WTC11 (cell line): ENCODE measurements around the gene TSHZ1. TPM values are rescaled to one million over a fixed set of nuclear protein-coding genes. Genes with fewer than 3 reads are reported as not detected.

Source experiments
- ATAC-seq: fragments of 200-7000 bp; cut with Tn5 transposase; 2 replicates; pipeline ENCODE4 v1.10.0; 2021; ENCODE audit warnings: mild to moderate bottlenecking, moderate library complexity
- CTCF ChIA-PET: fragments of 300-600 bp; sonication (Branson Sonifier 250); formaldehyde crosslinking; loops from one replicate; lab custom pipeline; 2021; ENCODE audit warnings: antibody characterized with exemption; lab: Charles Lee
- POLR2A ChIA-PET: fragments of 350-600 bp; sonication (Branson Sonifier 250); formaldehyde crosslinking; loops from one replicate; lab custom pipeline; 2021; ENCODE audit warnings: antibody characterized with exemption; lab: Charles Lee
- DNase-seq: peaks from one replicate; pipeline ENCODE4 v3.0.0; 2021; ENCODE audit warnings: low spot score
- H3K27ac Mint-ChIP-seq: 2 replicates; pipeline ENCODE4 v1.8.0; 2021; ENCODE audit warnings: mixed read lengths
- H3K27me3 Mint-ChIP-seq: 2 replicates; pipeline ENCODE4 v1.8.0; 2021; ENCODE audit warnings: low read depth, mild to moderate bottlenecking, moderate library complexity, mixed read lengths
- H3K36me3 Mint-ChIP-seq: 2 replicates; pipeline ENCODE4 v1.8.0; 2021; ENCODE audit warnings: mixed read lengths
- H3K4me1 Mint-ChIP-seq: 2 replicates; pipeline ENCODE4 v1.8.0; 2022; ENCODE audit warnings: mixed read lengths
- H3K4me3 Mint-ChIP-seq: 2 replicates; pipeline ENCODE4 v1.8.0; 2021; ENCODE audit warnings: mild to moderate bottlenecking, moderate library complexity, mixed read lengths
- H3K9me3 Mint-ChIP-seq: 2 replicates; pipeline ENCODE4 v1.8.0; 2021; ENCODE audit warnings: mixed read lengths
- ARID4B ChIP-seq: sonication (generic); formaldehyde crosslinking; IDR thresholded peaks from 2 replicates; pipeline ENCODE4 v1.8.0; 2023; ENCODE audit warnings: missing genetic modification reagents, mild to moderate bottlenecking, borderline replicate concordance
- ATF6 ChIP-seq: sonication (generic); formaldehyde crosslinking; IDR thresholded peaks from 2 replicates; pipeline ENCODE4 v1.8.1; 2023; ENCODE audit warnings: mild to moderate bottlenecking, missing genetic modification reagents
- E2F5 ChIP-seq: sonication (generic); formaldehyde crosslinking; IDR thresholded peaks from 2 replicates; pipeline ENCODE4 v1.8.1; 2022; ENCODE audit warnings: mild to moderate bottlenecking, moderate library complexity, missing genetic modification reagents
- ESRRA ChIP-seq: sonication (generic); formaldehyde crosslinking; IDR thresholded peaks from 2 replicates; pipeline ENCODE4 v1.8.1; 2022; ENCODE audit warnings: mild to moderate bottlenecking, missing genetic modification reagents, borderline replicate concordance
- FOXJ3 ChIP-seq: sonication (generic); formaldehyde crosslinking; IDR thresholded peaks from 2 replicates; pipeline ENCODE4 v1.9.0; 2021; ENCODE audit warnings: missing genetic modification reagents, mild to moderate bottlenecking, borderline replicate concordance
- FOXP1 ChIP-seq: sonication (generic); formaldehyde crosslinking; IDR thresholded peaks from 2 replicates; pipeline ENCODE4 v1.8.0; 2022; ENCODE audit warnings: missing genetic modification reagents, mild to moderate bottlenecking, moderate library complexity, borderline replicate concordance
- GRHL2 ChIP-seq: fragments of 250-450 bp; sonication (Bioruptor Pico); IDR thresholded peaks from 2 replicates; pipeline ENCODE4 v1.8.0; 2022; ENCODE audit warnings: mild to moderate bottlenecking, moderate library complexity; ENCODE audit not compliant: insufficient replicate concordance, severe bottlenecking
- IRF2 ChIP-seq: sonication (generic); formaldehyde crosslinking; IDR thresholded peaks from 2 replicates; pipeline ENCODE4 v1.8.0; 2022; ENCODE audit warnings: low read depth, missing genetic modification reagents, borderline replicate concordance
- JUN ChIP-seq: sonication (generic); formaldehyde crosslinking; IDR thresholded peaks from 2 replicates; pipeline ENCODE4 v1.8.0; 2023; ENCODE audit warnings: mild to moderate bottlenecking, missing genetic modification reagents
- MYBL2 ChIP-seq: sonication (generic); formaldehyde crosslinking; IDR thresholded peaks from 2 replicates; pipeline ENCODE4 v1.8.1; 2023; ENCODE audit warnings: mild to moderate bottlenecking, moderate library complexity, missing genetic modification reagents
- NFATC4 ChIP-seq: fragments of 250-450 bp; sonication (Bioruptor Pico); IDR thresholded peaks from 2 replicates; pipeline ENCODE4 v1.9.0; 2021; ENCODE audit warnings: mild to moderate bottlenecking
- NFE2L1 ChIP-seq: sonication (generic); formaldehyde crosslinking; IDR thresholded peaks from 2 replicates; pipeline ENCODE4 v1.8.1; 2023; ENCODE audit warnings: missing genetic modification reagents
- NR1H2 ChIP-seq: sonication (generic); formaldehyde crosslinking; IDR thresholded peaks from 2 replicates; pipeline ENCODE4 v1.9.0; 2021; ENCODE audit warnings: mild to moderate bottlenecking, moderate library complexity, missing genetic modification reagents
- PRRX2 ChIP-seq: fragments of 250-450 bp; sonication (Bioruptor Pico); IDR thresholded peaks from 2 replicates; pipeline ENCODE4 v1.8.0; 2021; ENCODE audit warnings: mild to moderate bottlenecking
- SMAD3 ChIP-seq: sonication (generic); formaldehyde crosslinking; IDR thresholded peaks from 2 replicates; pipeline ENCODE4 v1.8.0; 2022; ENCODE audit warnings: missing genetic modification reagents, mild to moderate bottlenecking, borderline replicate concordance
- SP1 ChIP-seq: sonication (generic); formaldehyde crosslinking; conservative IDR thresholded peaks from 2 replicates; pipeline ENCODE4 v1.8.1; 2022; ENCODE audit warnings: missing genetic modification reagents
- ZNF232 ChIP-seq: sonication (generic); formaldehyde crosslinking; IDR thresholded peaks from 2 replicates; pipeline ENCODE4 v1.8.0; 2022; ENCODE audit warnings: mild to moderate bottlenecking, missing genetic modification reagents
- ZNF532 ChIP-seq: fragments of 250-450 bp; sonication (Bioruptor Pico); IDR thresholded peaks from 2 replicates; pipeline ENCODE4 v1.9.0; 2021; ENCODE audit warnings: mild to moderate bottlenecking, borderline replicate concordance
- total RNA-seq: library from RNA; stranded (reverse); gene quantifications from 3 replicates; pipeline ENCODE4 v1.2.3, GENCODE V29; 2021
- TF ChIP-seq, protein P1 (sequence below): sonication (generic); formaldehyde crosslinking; IDR thresholded peaks from 2 replicates; pipeline ENCODE4 v1.8.0; 2022; ENCODE audit warnings: mild to moderate bottlenecking, missing genetic modification reagents
- TF ChIP-seq, protein P2 (sequence below): fragments of 250-450 bp; sonication (Bioruptor Pico); IDR thresholded peaks from 2 replicates; pipeline ENCODE4 v1.9.0; 2021; ENCODE audit warnings: moderate library complexity, mild to moderate bottlenecking, inconsistent platforms, borderline replicate concordance
- TF ChIP-seq, protein P3 (sequence below): sonication (generic); formaldehyde crosslinking; IDR thresholded peaks from 2 replicates; pipeline ENCODE4 v1.8.1; 2022; ENCODE audit warnings: low read depth, mild to moderate bottlenecking, moderate library complexity, missing genetic modification reagents, borderline replicate concordance

TSHZ1 gene
- total RNA-seq, 1 experiment from 2014 or later = 2.9 TPM

DNA sequence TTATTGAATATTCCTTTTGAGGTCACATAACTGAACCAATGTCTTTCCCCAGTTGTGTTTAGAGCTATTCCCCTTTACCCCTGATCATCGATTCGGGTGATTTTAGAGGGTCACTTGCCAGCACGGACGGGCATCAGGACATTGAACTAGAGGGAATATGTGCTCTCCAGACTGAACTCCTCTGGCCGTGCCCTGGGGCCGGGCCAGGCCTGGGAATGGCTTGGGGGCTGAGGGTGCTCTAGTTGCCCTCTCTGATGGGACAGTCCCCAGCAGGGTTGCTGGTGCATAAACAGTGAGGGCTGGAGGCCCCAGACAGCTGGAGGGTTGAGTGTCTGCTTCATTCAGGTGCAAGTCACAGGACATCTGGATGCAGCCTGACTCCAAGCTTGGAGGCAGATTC is 126.2 kb downstream of the TSHZ1 start:
- Mint-ChIP-seq H3K4me3 (no peak overlapping the region), H3K36me3 (no peaks in the 10 kb centered on the region; the same call in 1 of the 2 replicates), H3K27ac (no peak overlapping the region), H3K4me1 (peaks cover 5% of the 10 kb centered on the region; the same call in 1 of the 2 replicates), H3K9me3 (peaks cover 4% of the 10 kb centered on the region; the same call in 1 of the 2 replicates), H3K27me3 (no peaks in the 10 kb centered on the region)
- ChIA-PET POLR2A (no interaction called here), CTCF (no interaction called here)
- TF ChIP-seq GRHL2 (CRISPR knock-in tag) (no peak), ZNF232 (no peak), IRF2 (no peak)
- TF ChIP-seq, protein P1, sequence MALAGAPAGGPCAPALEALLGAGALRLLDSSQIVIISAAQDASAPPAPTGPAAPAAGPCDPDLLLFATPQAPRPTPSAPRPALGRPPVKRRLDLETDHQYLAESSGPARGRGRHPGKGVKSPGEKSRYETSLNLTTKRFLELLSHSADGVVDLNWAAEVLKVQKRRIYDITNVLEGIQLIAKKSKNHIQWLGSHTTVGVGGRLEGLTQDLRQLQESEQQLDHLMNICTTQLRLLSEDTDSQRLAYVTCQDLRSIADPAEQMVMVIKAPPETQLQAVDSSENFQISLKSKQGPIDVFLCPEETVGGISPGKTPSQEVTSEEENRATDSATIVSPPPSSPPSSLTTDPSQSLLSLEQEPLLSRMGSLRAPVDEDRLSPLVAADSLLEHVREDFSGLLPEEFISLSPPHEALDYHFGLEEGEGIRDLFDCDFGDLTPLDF (CRISPR knock-in tag) = no peak
- ATAC-seq = no peak
- no peak for DNase-seq

GRCh38 chr18:75337348-75337747 is 126.8 kb downstream of the TSHZ1 start:
- TF ChIP-seq, protein P2, sequence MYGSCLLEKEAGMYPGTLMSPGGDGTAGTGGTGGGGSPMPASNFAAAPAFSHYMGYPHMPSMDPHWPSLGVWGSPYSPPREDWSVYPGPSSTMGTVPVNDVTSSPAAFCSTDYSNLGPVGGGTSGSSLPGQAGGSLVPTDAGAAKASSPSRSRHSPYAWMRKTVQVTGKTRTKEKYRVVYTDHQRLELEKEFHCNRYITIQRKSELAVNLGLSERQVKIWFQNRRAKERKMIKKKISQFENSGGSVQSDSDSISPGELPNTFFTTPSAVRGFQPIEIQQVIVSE (CRISPR knock-in tag) = no peak
- TF ChIP-seq FOXJ3 (CRISPR knock-in tag) = no peak
- TF ChIP-seq E2F5 (CRISPR knock-in tag) = no peak
- no peak for TF ChIP-seq NR1H2
- no peak for TF ChIP-seq ESRRA
- no peak for TF ChIP-seq JUN (CRISPR knock-in tag)
- no peak for TF ChIP-seq ZNF532
- no peak for TF ChIP-seq MYBL2 (CRISPR knock-in tag)
- TF ChIP-seq NFE2L1 (CRISPR knock-in tag) = no peak
- TF ChIP-seq PRRX2 = no peak
- TF ChIP-seq, protein P3, sequence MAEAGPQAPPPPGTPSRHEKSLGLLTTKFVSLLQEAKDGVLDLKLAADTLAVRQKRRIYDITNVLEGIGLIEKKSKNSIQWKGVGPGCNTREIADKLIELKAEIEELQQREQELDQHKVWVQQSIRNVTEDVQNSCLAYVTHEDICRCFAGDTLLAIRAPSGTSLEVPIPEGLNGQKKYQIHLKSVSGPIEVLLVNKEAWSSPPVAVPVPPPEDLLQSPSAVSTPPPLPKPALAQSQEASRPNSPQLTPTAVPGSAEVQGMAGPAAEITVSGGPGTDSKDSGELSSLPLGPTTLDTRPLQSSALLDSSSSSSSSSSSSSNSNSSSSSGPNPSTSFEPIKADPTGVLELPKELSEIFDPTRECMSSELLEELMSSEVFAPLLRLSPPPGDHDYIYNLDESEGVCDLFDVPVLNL = no peak
- TF ChIP-seq ARID4B (CRISPR knock-in tag) = no peak
- no peak for TF ChIP-seq NFATC4 (CRISPR knock-in tag)
- no peak for TF ChIP-seq SMAD3 (CRISPR knock-in tag)
- TF ChIP-seq SP1 (CRISPR knock-in tag) = no peak
- TF ChIP-seq FOXP1 (CRISPR knock-in tag) = no peak
- TF ChIP-seq ATF6 (CRISPR knock-in tag) = no peak
- POLR2A ChIA-PET = no interaction called here
- Mint-ChIP-seq H3K36me3 (no peaks in the 10 kb centered on the region; the same call in 1 of the 2 replicates), H3K4me1 (peaks cover 8% of the 10 kb centered on the region; the same call in 1 of the 2 replicates), H3K27me3 (no peaks in the 10 kb centered on the region), H3K9me3 (peaks cover 4% of the 10 kb centered on the region; the same call in 1 of the 2 replicates), H3K27ac (no peak overlapping the region), H3K4me3 (no peak overlapping the region)
- ATAC-seq (no peak), DNase-seq (no peak)
- CTCF ChIA-PET = no interaction called here
